ENCODE results near the gene SNAP25. TPM values are rescaled to one million over a fixed set of nuclear protein-coding genes. Genes with fewer than 3 reads are reported as not detected.

Gene SNAP25
- total RNA-seq, 4 donors from 2014 or later: 0.47 to 5.5 (median 2.3) TPM

DNA sequence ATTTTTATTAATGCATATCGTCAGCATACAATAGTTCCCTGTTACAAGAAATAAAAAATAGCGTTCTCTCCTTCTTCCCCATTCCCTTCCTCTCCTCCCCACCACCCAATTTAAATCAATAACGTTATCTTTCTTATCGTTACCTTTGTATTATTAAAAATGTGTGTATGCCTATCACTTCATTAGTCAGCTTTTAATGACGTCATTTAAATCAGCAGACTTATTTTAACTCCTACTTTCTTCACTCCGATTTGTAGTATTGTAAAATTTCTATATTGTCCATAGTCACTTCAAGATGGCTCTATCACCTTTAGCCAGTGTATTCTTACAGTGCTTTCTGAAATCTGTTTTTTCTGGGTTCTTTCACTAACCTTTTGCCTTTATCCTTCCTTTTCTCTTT, 126.3 kb downstream of the SNAP25 start:
- WGBS, 2 donors (ENCODE audit: low coverage in 1 of 2): 80 to 89% methylated on average over 6 of the region's 6 CpGs
- H3K27me3 ChIP-seq: no peaks in the 10 kb centered on the region
- no peaks in the 10 kb centered on the region for H3K4me1 ChIP-seq
- TF ChIP-seq EP300 (IDR thresholded peaks at IDR 0.05) (no peak), POLR2AphosphoS5 (IDR thresholded peaks at IDR 0.05) (no peak), POLR2A (IDR thresholded peaks at IDR 0.05) (no peak)
- TF ChIP-seq, protein P1, sequence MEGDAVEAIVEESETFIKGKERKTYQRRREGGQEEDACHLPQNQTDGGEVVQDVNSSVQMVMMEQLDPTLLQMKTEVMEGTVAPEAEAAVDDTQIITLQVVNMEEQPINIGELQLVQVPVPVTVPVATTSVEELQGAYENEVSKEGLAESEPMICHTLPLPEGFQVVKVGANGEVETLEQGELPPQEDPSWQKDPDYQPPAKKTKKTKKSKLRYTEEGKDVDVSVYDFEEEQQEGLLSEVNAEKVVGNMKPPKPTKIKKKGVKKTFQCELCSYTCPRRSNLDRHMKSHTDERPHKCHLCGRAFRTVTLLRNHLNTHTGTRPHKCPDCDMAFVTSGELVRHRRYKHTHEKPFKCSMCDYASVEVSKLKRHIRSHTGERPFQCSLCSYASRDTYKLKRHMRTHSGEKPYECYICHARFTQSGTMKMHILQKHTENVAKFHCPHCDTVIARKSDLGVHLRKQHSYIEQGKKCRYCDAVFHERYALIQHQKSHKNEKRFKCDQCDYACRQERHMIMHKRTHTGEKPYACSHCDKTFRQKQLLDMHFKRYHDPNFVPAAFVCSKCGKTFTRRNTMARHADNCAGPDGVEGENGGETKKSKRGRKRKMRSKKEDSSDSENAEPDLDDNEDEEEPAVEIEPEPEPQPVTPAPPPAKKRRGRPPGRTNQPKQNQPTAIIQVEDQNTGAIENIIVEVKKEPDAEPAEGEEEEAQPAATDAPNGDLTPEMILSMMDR (IDR thresholded peaks at IDR 0.05): no peak
- no peaks in the 10 kb centered on the region for H3K36me3 ChIP-seq
- H3K9me3 ChIP-seq: no peaks in the 10 kb centered on the region
- H3K27ac ChIP-seq: no peak overlapping the region
- no peak overlapping the region for H3K4me3 ChIP-seq
- ATAC-seq: no peak

DNA sequence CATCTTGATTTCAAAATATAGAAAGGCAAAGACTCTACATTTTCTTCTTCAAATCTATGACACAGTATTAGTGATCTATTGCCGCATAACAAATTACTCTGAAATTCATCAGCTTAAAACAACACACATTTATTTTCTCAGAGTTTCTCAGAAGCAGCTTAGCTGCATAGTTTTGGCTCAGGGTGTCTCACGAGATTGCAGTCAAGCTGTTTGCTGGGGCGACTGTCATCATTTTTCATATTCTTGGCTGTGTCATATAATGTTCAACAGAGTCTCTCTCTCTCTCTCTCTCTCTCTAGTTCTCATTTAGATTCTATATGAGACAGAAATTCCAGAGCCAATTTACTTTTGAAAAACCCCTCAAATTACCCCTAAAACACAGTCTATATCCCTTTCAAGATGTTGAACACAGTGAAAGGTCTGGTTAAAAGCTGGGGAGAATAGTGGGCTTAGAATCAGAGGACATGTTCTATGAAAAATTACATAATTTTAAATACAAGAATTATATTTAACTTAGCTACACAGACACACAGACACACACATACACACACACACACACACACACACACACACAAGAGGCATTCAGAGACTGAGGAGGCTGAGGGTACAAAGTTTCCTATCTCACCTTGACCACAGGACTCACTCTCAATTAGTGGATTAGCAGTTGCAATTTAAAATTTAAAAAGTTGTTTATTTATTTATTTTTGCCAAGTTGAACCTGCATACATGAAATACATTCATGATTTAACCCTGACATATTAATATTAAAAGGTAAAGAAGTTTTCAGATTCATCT, 128.7 kb downstream of the SNAP25 start:
- 20 to 39% methylated on average over 3 of the region's 3 CpGs for WGBS, 2 donors (ENCODE audit: low coverage in 1 of 2)
- Histone ChIP-seq H3K4me1 (no peaks in the 10 kb centered on the region), H3K9me3 (no peaks in the 10 kb centered on the region), H3K4me3 (no peak overlapping the region), H3K27me3 (no peaks in the 10 kb centered on the region), H3K36me3 (no peaks in the 10 kb centered on the region), H3K27ac (no peak overlapping the region)
- no peak for ATAC-seq
- TF ChIP-seq POLR2AphosphoS5 (IDR thresholded peaks at IDR 0.05) (no peak), POLR2A (IDR thresholded peaks at IDR 0.05) (no peak), EP300 (IDR thresholded peaks at IDR 0.05) (no peak)
- TF ChIP-seq, protein P1 (IDR thresholded peaks at IDR 0.05): no peak

DNA sequence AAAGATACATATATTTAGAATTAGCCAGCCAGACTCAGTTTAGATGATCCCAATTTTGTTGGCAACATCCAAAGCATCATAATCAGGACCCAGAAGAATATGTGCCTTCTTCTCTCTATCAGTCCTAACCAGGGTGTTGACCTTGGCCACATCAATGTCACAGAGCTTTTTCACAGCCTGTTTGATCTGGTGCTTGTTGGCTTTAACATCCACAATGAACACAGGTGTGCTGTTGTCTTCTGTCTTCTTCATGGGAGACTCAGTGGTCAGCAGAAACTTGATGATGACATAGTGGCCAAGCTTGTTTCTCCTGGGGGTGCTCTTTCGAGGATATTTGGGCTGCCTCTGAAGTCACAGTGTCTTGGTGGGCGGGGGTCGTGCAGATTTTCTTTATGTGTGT, 130.5 kb downstream of the SNAP25 start:
- H3K36me3 ChIP-seq: no peaks in the 10 kb centered on the region
- no peaks in the 10 kb centered on the region for H3K27me3 ChIP-seq
- 81 to 83% methylated on average over 3 of the region's 3 CpGs for WGBS, 2 donors (ENCODE audit: low coverage in 1 of 2)
- no peak overlapping the region for H3K4me3 ChIP-seq
- H3K9me3 ChIP-seq: no peaks in the 10 kb centered on the region
- H3K4me1 ChIP-seq: no peaks in the 10 kb centered on the region
- TF ChIP-seq, protein P1 (IDR thresholded peaks at IDR 0.05): no peak
- TF ChIP-seq POLR2A (IDR thresholded peaks at IDR 0.05) (no peak), EP300 (IDR thresholded peaks at IDR 0.05) (no peak), POLR2AphosphoS5 (IDR thresholded peaks at IDR 0.05) (no peak)
- H3K27ac ChIP-seq: no peak overlapping the region
- no peak for ATAC-seq

DNA sequence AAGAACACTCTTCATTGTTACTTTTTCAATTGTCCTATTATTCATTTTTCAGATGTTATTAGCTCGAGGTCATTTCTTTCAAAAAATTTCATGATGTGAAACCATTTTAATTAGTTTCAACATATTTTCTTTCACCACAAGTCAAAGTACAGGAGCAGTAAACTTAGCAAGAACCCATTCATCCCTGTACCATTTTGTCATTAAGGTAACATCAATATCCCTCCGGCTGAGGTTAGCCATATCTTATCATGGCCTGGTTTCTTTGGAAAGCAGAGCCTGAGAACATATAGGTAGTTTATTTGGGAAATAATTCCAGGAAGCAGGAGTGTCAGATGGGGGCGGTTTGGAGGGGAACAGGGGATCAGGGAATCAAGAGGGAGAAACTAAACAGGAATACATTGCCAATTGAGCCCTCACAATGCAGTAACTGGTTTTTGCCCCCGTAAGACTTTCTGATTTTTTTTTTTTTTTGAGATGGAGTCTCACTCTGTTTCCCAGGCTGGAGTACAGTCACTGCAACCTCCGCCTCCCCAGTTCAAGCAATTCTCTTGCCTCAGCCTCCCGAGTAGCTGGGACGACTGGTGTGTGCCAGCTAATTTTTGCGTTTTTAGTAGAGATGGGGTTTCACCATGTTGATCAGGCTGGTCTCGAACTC, 131.7 kb downstream of the SNAP25 start:
- WGBS, 2 donors (ENCODE audit: low coverage in 1 of 2): 80 to 86% methylated on average over 1 to 7 of the region's 9 CpGs
- no peaks in the 10 kb centered on the region for H3K27me3 ChIP-seq
- peak overlapping the region in 2 of 4 donors; percentile 43 to 57 for H3K27ac ChIP-seq
- no peak for ATAC-seq
- no peaks in the 10 kb centered on the region for H3K36me3 ChIP-seq
- no peaks in the 10 kb centered on the region for H3K4me1 ChIP-seq
- TF ChIP-seq EP300 (IDR thresholded peaks at IDR 0.05) (no peak), POLR2A (IDR thresholded peaks at IDR 0.05) (no peak), POLR2AphosphoS5 (IDR thresholded peaks at IDR 0.05) (no peak)
- TF ChIP-seq, protein P1 (IDR thresholded peaks at IDR 0.05): no peak
- H3K9me3 ChIP-seq: no peaks in the 10 kb centered on the region
- H3K4me3 ChIP-seq: no peak overlapping the region
